ENCODE data around the gene PARD3. TPM values are rescaled to one million over a fixed set of nuclear protein-coding genes. Genes with fewer than 3 reads are reported as not detected.

The PARD3 gene
- total and polyA plus RNA-seq, 10 of the 15 experiments (the other 5 are each of a cell fraction or from before 2014, with no cell fraction given), result 2.6 to 43.1 (median 13.9) TPM

- DNase-seq (ENCODE audit: low read depth, low spot score) (no peak), FAIRE-seq (no peak), ATAC-seq (no peak)
- intact Hi-C loops (cut with micrococcal nuclease; ENCODE audit: unreplicated experiment), result loop anchor here (10.0 kb wide), 1 partner anchor 65 kb away; no protein-coding TSS in a partner anchor
- Histone ChIP-seq H3K79me2 (ENCODE audit: control insufficient read depth, insufficient read depth, low read length) (no peaks in the 10 kb centered on the region), H4K20me1 (ENCODE audit: control insufficient read depth, insufficient read depth) (no peaks in the 10 kb centered on the region), H3K4me1 (ENCODE audit: control insufficient read depth, insufficient read depth, low read length) (no peaks in the 10 kb centered on the region), H3K27me3 (replicated peaks in 1 of 2; ENCODE audit: control insufficient read depth in 2 of 2, insufficient read depth in 2 of 2, low read length in 1 of 2) (no peaks in the 10 kb centered on the region), H3K9ac (ENCODE audit: control insufficient read depth, insufficient read depth, low read length) (no peak overlapping the region), H3K9me3 (replicated peaks; ENCODE audit: control insufficient read depth, insufficient read depth, low read length) (no peaks in the 10 kb centered on the region), H3K4me2 (ENCODE audit: control insufficient read depth, insufficient read depth) (no peak overlapping the region), H3K27ac (ENCODE audit: control insufficient read depth, insufficient read depth) (no peak overlapping the region), H2AFZ (ENCODE audit: control insufficient read depth, low read depth, low read length) (no peak overlapping the region), H3K4me3 (no peak overlapping the region), H3K36me3 (ENCODE audit: control insufficient read depth in 2 of 2, insufficient read depth in 2 of 2, low read length in 1 of 2) (no peaks in the 10 kb centered on the region; a peak in 1 of 4 replicates)
- ChIA-PET POLR2A (interaction anchor here (1.4 kb wide), 1 partner anchor 12 kb away, joined by 3 read pairs; no protein-coding TSS in a partner anchor), RAD21 (ENCODE audit: unreplicated experiment) (interaction anchor here (0.8 to 1.2 kb wide), 2 partner anchors 27 to 37 kb away, joined by 3 read pairs; no protein-coding TSS in a partner anchor), CTCF (interaction anchor here (1.3 kb wide), 1 partner anchor 20 kb away, joined by 4 read pairs; no protein-coding TSS in a partner anchor), SMC1A (ENCODE audit: uncharacterized antibody, unreplicated experiment) (interaction anchor here (0.9 to 1.4 kb wide), 3 partner anchors 8 to 85 kb away, joined by 3 to 4 read pairs (median 3); no protein-coding TSS in a partner anchor)
- TF ChIP-seq SMC3 (IDR thresholded peaks at IDR 0.05; ENCODE audit: borderline replicate concordance, low read length) (no peak), RELA (IDR thresholded peaks at IDR 0.05; ENCODE audit: borderline replicate concordance, partially characterized antibody) (no peak), WRNIP1 (IDR thresholded peaks at IDR 0.05; ENCODE audit: borderline replicate concordance, low read depth, low read length) (no peak), TCF7 (IDR thresholded peaks at IDR 0.05; ENCODE audit: borderline replicate concordance) (no peak), RCOR1 (conservative IDR thresholded peaks at IDR 0.05; ENCODE audit: low read depth, low read length) (no peak), SP1 (IDR thresholded peaks at IDR 0.05; ENCODE audit: low read depth, low read length) (no peak), SRF (IDR thresholded peaks at IDR 0.05; ENCODE audit: low read depth in 2 of 2, low read length in 2 of 2) (no peak), ZZZ3 (IDR thresholded peaks at IDR 0.05; ENCODE audit: control insufficient read depth, insufficient read length, low read depth) (no peak), NFXL1 (IDR thresholded peaks at IDR 0.05; ENCODE audit: borderline replicate concordance) (no peak)
- TF ChIP-seq, protein P1, sequence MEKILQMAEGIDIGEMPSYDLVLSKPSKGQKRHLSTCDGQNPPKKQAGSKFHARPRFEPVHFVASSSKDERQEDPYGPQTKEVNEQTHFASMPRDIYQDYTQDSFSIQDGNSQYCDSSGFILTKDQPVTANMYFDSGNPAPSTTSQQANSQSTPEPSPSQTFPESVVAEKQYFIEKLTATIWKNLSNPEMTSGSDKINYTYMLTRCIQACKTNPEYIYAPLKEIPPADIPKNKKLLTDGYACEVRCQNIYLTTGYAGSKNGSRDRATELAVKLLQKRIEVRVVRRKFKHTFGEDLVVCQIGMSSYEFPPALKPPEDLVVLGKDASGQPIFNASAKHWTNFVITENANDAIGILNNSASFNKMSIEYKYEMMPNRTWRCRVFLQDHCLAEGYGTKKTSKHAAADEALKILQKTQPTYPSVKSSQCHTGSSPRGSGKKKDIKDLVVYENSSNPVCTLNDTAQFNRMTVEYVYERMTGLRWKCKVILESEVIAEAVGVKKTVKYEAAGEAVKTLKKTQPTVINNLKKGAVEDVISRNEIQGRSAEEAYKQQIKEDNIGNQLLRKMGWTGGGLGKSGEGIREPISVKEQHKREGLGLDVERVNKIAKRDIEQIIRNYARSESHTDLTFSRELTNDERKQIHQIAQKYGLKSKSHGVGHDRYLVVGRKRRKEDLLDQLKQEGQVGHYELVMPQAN (conservative IDR thresholded peaks at IDR 0.05), result no peak
- TF ChIP-seq, protein P2, sequence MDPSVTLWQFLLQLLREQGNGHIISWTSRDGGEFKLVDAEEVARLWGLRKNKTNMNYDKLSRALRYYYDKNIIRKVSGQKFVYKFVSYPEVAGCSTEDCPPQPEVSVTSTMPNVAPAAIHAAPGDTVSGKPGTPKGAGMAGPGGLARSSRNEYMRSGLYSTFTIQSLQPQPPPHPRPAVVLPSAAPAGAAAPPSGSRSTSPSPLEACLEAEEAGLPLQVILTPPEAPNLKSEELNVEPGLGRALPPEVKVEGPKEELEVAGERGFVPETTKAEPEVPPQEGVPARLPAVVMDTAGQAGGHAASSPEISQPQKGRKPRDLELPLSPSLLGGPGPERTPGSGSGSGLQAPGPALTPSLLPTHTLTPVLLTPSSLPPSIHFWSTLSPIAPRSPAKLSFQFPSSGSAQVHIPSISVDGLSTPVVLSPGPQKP (IDR thresholded peaks at IDR 0.05; ENCODE audit: low read depth, low read length), result no peak
- in situ Hi-C loops (cut with MboI), result no loop called here
- WGBS (ENCODE audit: insufficient coverage, insufficient replicate concordance, low lambda C conversion rate, missing lambda C conversion rate), result 78% methylated on average over 3 of the region's 3 CpGs
- no TSS peak for BruUV-seq (replicated peaks)
Measured at GRCh38 chr10:34489411-34489810, 325.7 kb downstream of the PARD3 start.

All from GM12878 (cell line).